WTC11 (cell line): ENCODE results near the gene SHF. TPM values are rescaled to one million over a fixed set of nuclear protein-coding genes. Genes with fewer than 3 reads are reported as not detected.
A peak's percentile ranks its signal among the peaks of the same experiment; 100 is the strongest.

Experiments
- ATAC-seq: fragments of 200-7000 bp; cut with Tn5 transposase; 2 replicates; pipeline ENCODE4 v1.10.0; 2021; ENCODE audit warnings: mild to moderate bottlenecking, moderate library complexity
- CTCF ChIA-PET: fragments of 300-600 bp; sonication (Branson Sonifier 250); formaldehyde crosslinking; loops from one replicate; lab custom pipeline; 2021; ENCODE audit warnings: antibody characterized with exemption; lab: Charles Lee
- POLR2A ChIA-PET: fragments of 350-600 bp; sonication (Branson Sonifier 250); formaldehyde crosslinking; loops from one replicate; lab custom pipeline; 2021; ENCODE audit warnings: antibody characterized with exemption; lab: Charles Lee
- DNase-seq: peaks from one replicate; pipeline ENCODE4 v3.0.0; 2021; ENCODE audit warnings: low spot score
- H3K27ac Mint-ChIP-seq: 2 replicates; pipeline ENCODE4 v1.8.0; 2021; ENCODE audit warnings: mixed read lengths
- H3K27me3 Mint-ChIP-seq: 2 replicates; pipeline ENCODE4 v1.8.0; 2021; ENCODE audit warnings: low read depth, mild to moderate bottlenecking, moderate library complexity, mixed read lengths
- H3K36me3 Mint-ChIP-seq: 2 replicates; pipeline ENCODE4 v1.8.0; 2021; ENCODE audit warnings: mixed read lengths
- H3K4me1 Mint-ChIP-seq: 2 replicates; pipeline ENCODE4 v1.8.0; 2022; ENCODE audit warnings: mixed read lengths
- H3K4me3 Mint-ChIP-seq: 2 replicates; pipeline ENCODE4 v1.8.0; 2021; ENCODE audit warnings: mild to moderate bottlenecking, moderate library complexity, mixed read lengths
- H3K9me3 Mint-ChIP-seq: 2 replicates; pipeline ENCODE4 v1.8.0; 2021; ENCODE audit warnings: mixed read lengths
- ATF1 ChIP-seq: sonication (generic); formaldehyde crosslinking; IDR thresholded peaks from 2 replicates; pipeline ENCODE4 v1.8.1; 2023; ENCODE audit warnings: mild to moderate bottlenecking, moderate library complexity, missing genetic modification reagents
- ATF3 ChIP-seq: sonication (generic); formaldehyde crosslinking; conservative IDR thresholded peaks from 2 replicates; pipeline ENCODE4 v1.8.1; 2022; ENCODE audit warnings: mild to moderate bottlenecking, missing genetic modification reagents
- ELF4 ChIP-seq: sonication (generic); formaldehyde crosslinking; IDR thresholded peaks from 2 replicates; pipeline ENCODE4 v1.8.1; 2022; ENCODE audit warnings: low read depth, mild to moderate bottlenecking, moderate library complexity, missing genetic modification reagents
- FOXJ3 ChIP-seq: sonication (generic); formaldehyde crosslinking; IDR thresholded peaks from 2 replicates; pipeline ENCODE4 v1.9.0; 2021; ENCODE audit warnings: missing genetic modification reagents, mild to moderate bottlenecking, borderline replicate concordance
- FOXP1 ChIP-seq: sonication (generic); formaldehyde crosslinking; IDR thresholded peaks from 2 replicates; pipeline ENCODE4 v1.8.0; 2022; ENCODE audit warnings: missing genetic modification reagents, mild to moderate bottlenecking, moderate library complexity, borderline replicate concordance
- KAT7 ChIP-seq: sonication (generic); formaldehyde crosslinking; IDR thresholded peaks from 2 replicates; pipeline ENCODE4 v1.8.1; 2023; ENCODE audit warnings: missing genetic modification reagents, mild to moderate bottlenecking, borderline replicate concordance
- MAX ChIP-seq: sonication (generic); formaldehyde crosslinking; IDR thresholded peaks from 2 replicates; pipeline ENCODE4 v1.8.0; 2022; ENCODE audit warnings: mild to moderate bottlenecking, missing genetic modification reagents
- NFE2L1 ChIP-seq: sonication (generic); formaldehyde crosslinking; IDR thresholded peaks from 2 replicates; pipeline ENCODE4 v1.8.1; 2023; ENCODE audit warnings: missing genetic modification reagents
- NR2C2 ChIP-seq: sonication (generic); formaldehyde crosslinking; IDR thresholded peaks from 2 replicates; pipeline ENCODE4 v1.8.0; 2022; ENCODE audit warnings: mild to moderate bottlenecking, missing genetic modification reagents
- NR3C1 ChIP-seq: sonication (generic); formaldehyde crosslinking; conservative IDR thresholded peaks from 2 replicates; pipeline ENCODE4 v1.8.1; 2023; ENCODE audit warnings: low read depth, mild to moderate bottlenecking, missing genetic modification reagents
- RORB ChIP-seq: fragments of 250-450 bp; sonication (Bioruptor Pico); IDR thresholded peaks from 2 replicates; pipeline ENCODE4 v1.9.0; 2021; ENCODE audit warnings: mild to moderate bottlenecking
- SMAD3 ChIP-seq: sonication (generic); formaldehyde crosslinking; IDR thresholded peaks from 2 replicates; pipeline ENCODE4 v1.8.0; 2022; ENCODE audit warnings: missing genetic modification reagents, mild to moderate bottlenecking, borderline replicate concordance
- USF2 ChIP-seq: sonication (generic); formaldehyde crosslinking; IDR thresholded peaks from 2 replicates; pipeline ENCODE4 v1.8.1; 2023; ENCODE audit warnings: mild to moderate bottlenecking, missing genetic modification reagents, moderate library complexity
- ZNF121 ChIP-seq: sonication (generic); formaldehyde crosslinking; IDR thresholded peaks from 2 replicates; pipeline ENCODE4 v1.8.0; 2023; ENCODE audit warnings: missing genetic modification reagents
- ZNF138 ChIP-seq: sonication (generic); formaldehyde crosslinking; conservative IDR thresholded peaks from 2 replicates; pipeline ENCODE4 v1.8.1; 2022; ENCODE audit warnings: mild to moderate bottlenecking, moderate library complexity, missing genetic modification reagents
- ZNF232 ChIP-seq: sonication (generic); formaldehyde crosslinking; IDR thresholded peaks from 2 replicates; pipeline ENCODE4 v1.8.0; 2022; ENCODE audit warnings: mild to moderate bottlenecking, missing genetic modification reagents
- ZNF263 ChIP-seq: sonication (generic); formaldehyde crosslinking; IDR thresholded peaks from 2 replicates; pipeline ENCODE4 v1.8.1; 2022; ENCODE audit warnings: low read depth, mild to moderate bottlenecking, moderate library complexity, missing genetic modification reagents
- ZSCAN18 ChIP-seq: fragments of 250-450 bp; sonication (Bioruptor Pico); IDR thresholded peaks from 2 replicates; pipeline ENCODE4 v2.1.2; 2022; ENCODE audit warnings: mild to moderate bottlenecking, moderate library complexity
- total RNA-seq: library from RNA; stranded (reverse); gene quantifications from 3 replicates; pipeline ENCODE4 v1.2.3, GENCODE V29; 2021
- TF ChIP-seq, protein P1 (sequence below): sonication (generic); formaldehyde crosslinking; IDR thresholded peaks from 2 replicates; pipeline ENCODE4 v1.8.0; 2022; ENCODE audit warnings: mild to moderate bottlenecking, missing genetic modification reagents
- TF ChIP-seq, protein P2 (sequence below): fragments of 250-450 bp; sonication (Bioruptor Pico); IDR thresholded peaks from 2 replicates; pipeline ENCODE4 v1.9.0; 2021; ENCODE audit warnings: mild to moderate bottlenecking, borderline replicate concordance
- TF ChIP-seq, protein P3 (sequence below): fragments of 250-450 bp; sonication (Bioruptor Pico); IDR thresholded peaks from 2 replicates; pipeline ENCODE4 v1.9.0; 2021; ENCODE audit warnings: mild to moderate bottlenecking
- TF ChIP-seq, protein P4 (sequence below): sonication (generic); formaldehyde crosslinking; IDR thresholded peaks from 2 replicates; pipeline ENCODE4 v1.8.1; 2022; ENCODE audit warnings: mild to moderate bottlenecking, moderate library complexity, missing genetic modification reagents

Gene SHF
- total RNA-seq, 1 experiment from 2014 or later: 30.6 TPM

DNA sequence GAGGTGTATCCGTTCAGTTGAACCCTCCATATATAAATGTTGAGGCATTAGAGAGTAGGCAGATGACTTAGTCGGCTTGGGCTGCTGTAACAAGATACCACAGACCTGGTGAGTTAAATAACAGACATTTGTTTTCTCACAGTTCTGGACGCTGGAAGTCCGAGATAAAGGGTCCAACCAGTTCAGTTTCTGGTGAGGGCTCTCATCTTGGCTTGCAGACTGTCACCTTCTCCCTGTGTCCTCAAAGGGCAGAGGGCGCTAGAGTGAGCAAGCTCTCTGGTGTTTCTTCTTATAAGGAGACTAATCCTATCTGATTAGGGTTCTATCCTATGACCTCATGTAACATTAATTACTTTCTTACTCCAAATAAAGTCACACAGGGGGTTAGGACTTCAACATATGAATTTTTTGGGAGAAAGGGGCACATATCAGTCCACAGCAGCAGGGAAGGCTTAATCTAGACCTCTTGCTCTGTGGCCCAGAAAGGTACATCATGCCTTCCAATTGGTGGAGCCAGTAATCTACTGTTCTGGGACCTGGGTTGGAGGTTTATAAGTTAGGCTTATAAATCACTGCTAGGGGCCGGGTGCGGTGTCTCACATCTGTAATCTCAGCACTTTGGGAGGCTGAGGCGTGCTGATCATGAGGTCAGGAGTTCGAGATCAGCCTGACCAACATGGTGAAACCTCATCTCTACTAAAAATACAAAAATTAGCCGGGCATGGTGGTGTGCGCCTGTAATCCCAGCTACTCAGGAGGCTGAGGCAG, 37.9 kb upstream of the SHF start:
- no peak overlapping the region for H3K27ac Mint-ChIP-seq
- H3K36me3 Mint-ChIP-seq: no peaks in the 10 kb centered on the region
- DNase-seq (peak; percentile 30), ATAC-seq (peak; percentile 72)
- ChIA-PET CTCF (interaction anchor here (0.9 to 2.3 kb wide), 4 partner anchors 20 to 62 kb away, joined by 3 to 7 read pairs (median 4); no protein-coding TSS in a partner anchor), POLR2A (no interaction called here)
- peaks cover 12% of the 10 kb centered on the region for H3K9me3 Mint-ChIP-seq
- H3K4me1 Mint-ChIP-seq: no peaks in the 10 kb centered on the region
- H3K4me3 Mint-ChIP-seq: no peak overlapping the region
- TF ChIP-seq ZNF138 (CRISPR knock-in tag): no peak
- TF ChIP-seq NR2C2 (CRISPR knock-in tag): no peak
- no peak for TF ChIP-seq MAX (CRISPR knock-in tag)
- no peak for TF ChIP-seq SMAD3 (CRISPR knock-in tag)
- TF ChIP-seq, protein P1, sequence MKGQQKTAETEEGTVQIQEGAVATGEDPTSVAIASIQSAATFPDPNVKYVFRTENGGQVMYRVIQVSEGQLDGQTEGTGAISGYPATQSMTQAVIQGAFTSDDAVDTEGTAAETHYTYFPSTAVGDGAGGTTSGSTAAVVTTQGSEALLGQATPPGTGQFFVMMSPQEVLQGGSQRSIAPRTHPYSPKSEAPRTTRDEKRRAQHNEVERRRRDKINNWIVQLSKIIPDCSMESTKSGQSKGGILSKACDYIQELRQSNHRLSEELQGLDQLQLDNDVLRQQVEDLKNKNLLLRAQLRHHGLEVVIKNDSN: no peak
- TF ChIP-seq, protein P2, sequence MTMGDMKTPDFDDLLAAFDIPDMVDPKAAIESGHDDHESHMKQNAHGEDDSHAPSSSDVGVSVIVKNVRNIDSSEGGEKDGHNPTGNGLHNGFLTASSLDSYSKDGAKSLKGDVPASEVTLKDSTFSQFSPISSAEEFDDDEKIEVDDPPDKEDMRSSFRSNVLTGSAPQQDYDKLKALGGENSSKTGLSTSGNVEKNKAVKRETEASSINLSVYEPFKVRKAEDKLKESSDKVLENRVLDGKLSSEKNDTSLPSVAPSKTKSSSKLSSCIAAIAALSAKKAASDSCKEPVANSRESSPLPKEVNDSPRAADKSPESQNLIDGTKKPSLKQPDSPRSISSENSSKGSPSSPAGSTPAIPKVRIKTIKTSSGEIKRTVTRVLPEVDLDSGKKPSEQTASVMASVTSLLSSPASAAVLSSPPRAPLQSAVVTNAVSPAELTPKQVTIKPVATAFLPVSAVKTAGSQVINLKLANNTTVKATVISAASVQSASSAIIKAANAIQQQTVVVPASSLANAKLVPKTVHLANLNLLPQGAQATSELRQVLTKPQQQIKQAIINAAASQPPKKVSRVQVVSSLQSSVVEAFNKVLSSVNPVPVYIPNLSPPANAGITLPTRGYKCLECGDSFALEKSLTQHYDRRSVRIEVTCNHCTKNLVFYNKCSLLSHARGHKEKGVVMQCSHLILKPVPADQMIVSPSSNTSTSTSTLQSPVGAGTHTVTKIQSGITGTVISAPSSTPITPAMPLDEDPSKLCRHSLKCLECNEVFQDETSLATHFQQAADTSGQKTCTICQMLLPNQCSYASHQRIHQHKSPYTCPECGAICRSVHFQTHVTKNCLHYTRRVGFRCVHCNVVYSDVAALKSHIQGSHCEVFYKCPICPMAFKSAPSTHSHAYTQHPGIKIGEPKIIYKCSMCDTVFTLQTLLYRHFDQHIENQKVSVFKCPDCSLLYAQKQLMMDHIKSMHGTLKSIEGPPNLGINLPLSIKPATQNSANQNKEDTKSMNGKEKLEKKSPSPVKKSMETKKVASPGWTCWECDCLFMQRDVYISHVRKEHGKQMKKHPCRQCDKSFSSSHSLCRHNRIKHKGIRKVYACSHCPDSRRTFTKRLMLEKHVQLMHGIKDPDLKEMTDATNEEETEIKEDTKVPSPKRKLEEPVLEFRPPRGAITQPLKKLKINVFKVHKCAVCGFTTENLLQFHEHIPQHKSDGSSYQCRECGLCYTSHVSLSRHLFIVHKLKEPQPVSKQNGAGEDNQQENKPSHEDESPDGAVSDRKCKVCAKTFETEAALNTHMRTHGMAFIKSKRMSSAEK (CRISPR knock-in tag): no peak
- no peak for TF ChIP-seq KAT7 (CRISPR knock-in tag)
- no peak for TF ChIP-seq ELF4 (CRISPR knock-in tag)
- TF ChIP-seq, protein P3, sequence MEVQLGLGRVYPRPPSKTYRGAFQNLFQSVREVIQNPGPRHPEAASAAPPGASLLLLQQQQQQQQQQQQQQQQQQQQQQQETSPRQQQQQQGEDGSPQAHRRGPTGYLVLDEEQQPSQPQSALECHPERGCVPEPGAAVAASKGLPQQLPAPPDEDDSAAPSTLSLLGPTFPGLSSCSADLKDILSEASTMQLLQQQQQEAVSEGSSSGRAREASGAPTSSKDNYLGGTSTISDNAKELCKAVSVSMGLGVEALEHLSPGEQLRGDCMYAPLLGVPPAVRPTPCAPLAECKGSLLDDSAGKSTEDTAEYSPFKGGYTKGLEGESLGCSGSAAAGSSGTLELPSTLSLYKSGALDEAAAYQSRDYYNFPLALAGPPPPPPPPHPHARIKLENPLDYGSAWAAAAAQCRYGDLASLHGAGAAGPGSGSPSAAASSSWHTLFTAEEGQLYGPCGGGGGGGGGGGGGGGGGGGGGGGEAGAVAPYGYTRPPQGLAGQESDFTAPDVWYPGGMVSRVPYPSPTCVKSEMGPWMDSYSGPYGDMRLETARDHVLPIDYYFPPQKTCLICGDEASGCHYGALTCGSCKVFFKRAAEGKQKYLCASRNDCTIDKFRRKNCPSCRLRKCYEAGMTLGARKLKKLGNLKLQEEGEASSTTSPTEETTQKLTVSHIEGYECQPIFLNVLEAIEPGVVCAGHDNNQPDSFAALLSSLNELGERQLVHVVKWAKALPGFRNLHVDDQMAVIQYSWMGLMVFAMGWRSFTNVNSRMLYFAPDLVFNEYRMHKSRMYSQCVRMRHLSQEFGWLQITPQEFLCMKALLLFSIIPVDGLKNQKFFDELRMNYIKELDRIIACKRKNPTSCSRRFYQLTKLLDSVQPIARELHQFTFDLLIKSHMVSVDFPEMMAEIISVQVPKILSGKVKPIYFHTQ: no peak
- TF ChIP-seq NFE2L1 (CRISPR knock-in tag): no peak
- TF ChIP-seq, protein P4, sequence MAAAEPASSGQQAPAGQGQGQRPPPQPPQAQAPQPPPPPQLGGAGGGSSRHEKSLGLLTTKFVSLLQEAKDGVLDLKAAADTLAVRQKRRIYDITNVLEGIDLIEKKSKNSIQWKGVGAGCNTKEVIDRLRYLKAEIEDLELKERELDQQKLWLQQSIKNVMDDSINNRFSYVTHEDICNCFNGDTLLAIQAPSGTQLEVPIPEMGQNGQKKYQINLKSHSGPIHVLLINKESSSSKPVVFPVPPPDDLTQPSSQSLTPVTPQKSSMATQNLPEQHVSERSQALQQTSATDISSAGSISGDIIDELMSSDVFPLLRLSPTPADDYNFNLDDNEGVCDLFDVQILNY (CRISPR knock-in tag): no peak
- TF ChIP-seq FOXP1 (CRISPR knock-in tag): no peak
- TF ChIP-seq, all 79 proteins: peak for 0
- peaks cover 5% of the 10 kb centered on the region; the same call in 1 of the 2 replicates for H3K27me3 Mint-ChIP-seq

DNA sequence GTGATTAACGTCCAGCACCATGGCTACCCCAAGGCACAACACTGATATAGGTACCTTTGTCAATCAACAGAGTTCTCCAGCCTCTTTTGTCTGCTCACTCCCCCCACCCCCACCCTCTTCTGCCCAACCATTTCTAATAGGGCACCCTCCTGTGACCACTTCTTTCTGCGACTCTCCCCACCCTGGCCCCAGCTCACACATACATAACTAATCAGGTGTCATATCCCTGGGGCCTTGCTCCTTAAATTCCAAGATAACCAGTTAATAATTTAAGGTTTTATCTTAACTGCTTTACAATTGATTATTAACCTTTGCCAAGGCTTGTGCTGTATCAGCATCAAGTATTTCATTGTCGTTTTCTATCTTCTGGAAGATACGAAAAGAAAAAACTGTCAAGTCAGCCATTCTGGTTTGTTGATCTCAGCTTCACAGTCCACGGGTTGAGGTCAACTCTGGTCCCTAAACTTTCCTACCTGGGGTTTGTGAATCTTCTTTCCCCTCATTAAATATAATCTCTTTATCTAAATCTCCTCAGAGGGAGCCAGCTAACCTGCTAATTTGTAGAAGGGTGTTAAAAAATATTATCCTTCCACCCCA, 37.0 kb upstream of the SHF start:
- ATAC-seq: no peak
- Mint-ChIP-seq H3K27ac (no peak overlapping the region), H3K36me3 (no peaks in the 10 kb centered on the region), H3K4me1 (no peaks in the 10 kb centered on the region), H3K4me3 (no peak overlapping the region), H3K27me3 (peaks cover 8% of the 10 kb centered on the region; the same call in 1 of the 2 replicates), H3K9me3 (peaks cover 12% of the 10 kb centered on the region)
- CTCF ChIA-PET: interaction anchor here (0.6 to 2.3 kb wide), 4 partner anchors 20 to 459 kb away, joined by 3 to 7 read pairs (median 4); no protein-coding TSS in a partner anchor
- POLR2A ChIA-PET: no interaction called here
- no peak for DNase-seq
- no peak for TF ChIP-seq ZSCAN18
- no peak for TF ChIP-seq ATF3 (CRISPR knock-in tag)
- TF ChIP-seq NFE2L1 (CRISPR knock-in tag): no peak
- TF ChIP-seq ZNF263 (CRISPR knock-in tag): no peak
- no peak for TF ChIP-seq ZNF121 (CRISPR knock-in tag)
- TF ChIP-seq ATF1: no peak
- TF ChIP-seq NR3C1 (CRISPR knock-in tag): no peak
- TF ChIP-seq USF2 (CRISPR knock-in tag): no peak
- no peak for TF ChIP-seq RORB
- TF ChIP-seq FOXJ3 (CRISPR knock-in tag): no peak
- no peak for TF ChIP-seq ZNF232 (CRISPR knock-in tag)
